ENCODE data around the gene TSC22D4.
"Not testable (repeated sequence)": the region's sequence is repeated elsewhere in the genome, so short reads cannot be mapped to it uniquely, and the experiment has no call there.

TSC22D4 gene

DNA sequence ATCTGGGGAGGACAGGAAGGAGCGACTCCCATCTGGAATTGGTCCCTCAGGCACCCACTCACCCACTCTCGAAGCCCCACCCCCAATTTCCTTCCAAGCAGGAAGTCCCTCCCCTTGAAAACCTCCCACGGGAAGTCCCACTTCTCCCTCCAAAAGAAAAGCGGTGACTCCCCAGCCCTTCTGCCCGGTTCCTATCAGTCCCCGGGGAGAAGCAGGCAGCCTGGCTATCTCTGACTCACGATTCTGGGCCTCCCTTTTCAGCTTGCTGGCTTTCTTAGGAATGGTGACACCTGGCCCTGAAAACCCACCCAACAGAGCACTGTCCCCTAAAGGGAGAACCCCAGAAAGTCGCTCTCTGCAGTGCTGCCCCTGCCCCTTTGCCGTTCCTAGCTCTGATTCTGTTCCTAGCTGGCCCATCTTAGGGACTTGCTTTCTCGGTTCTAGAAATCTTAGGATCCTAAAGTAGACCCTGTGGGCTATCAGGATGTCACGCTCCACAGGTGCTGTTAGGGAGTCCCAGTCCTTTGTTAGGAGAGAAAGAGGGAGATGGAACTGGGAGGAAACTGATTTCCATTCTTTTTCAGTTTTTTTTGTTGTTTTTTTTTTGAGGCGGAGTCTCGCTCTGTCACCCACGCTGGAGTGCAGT lies 6.0 kb downstream of the TSC22D4 start:
- DNase-seq (ENCODE audit: low spot score): no peak

DNA sequence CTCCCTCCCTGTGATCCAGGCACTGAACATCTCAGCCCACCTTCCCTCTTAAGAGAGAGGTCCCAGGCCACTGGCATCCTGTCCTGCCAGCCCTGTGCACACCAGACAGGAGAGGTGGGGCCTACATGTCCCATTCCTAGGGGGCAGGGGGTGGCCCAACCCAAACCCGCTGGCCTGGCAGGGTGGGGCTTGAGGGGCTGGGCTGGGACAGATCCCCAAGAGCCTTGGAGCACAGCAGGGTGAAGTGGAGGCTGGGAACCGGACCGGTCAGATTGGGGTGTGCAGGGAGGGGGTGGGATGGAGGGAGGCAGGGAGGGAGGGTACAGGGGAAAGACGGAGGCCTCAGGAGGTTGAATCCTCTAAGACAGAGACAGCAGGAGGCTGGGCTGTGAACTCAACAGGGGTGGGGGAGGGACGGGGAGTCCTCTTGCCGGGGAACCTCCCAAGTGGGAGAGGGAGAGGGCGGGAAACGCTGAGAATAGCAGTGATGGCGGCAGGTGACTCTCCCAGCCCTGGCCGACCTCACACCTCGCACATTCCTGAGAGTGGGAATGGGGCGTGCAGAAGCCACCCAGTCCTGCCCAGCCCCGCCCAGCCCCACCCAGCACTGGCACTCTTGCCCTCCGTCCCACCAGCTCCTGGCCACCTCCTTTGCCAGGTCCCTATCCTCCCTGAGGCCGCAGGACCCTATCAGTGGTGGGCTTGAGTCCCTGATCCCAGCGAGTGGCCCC lies 6.7 kb downstream of the TSC22D4 start:
- DNase-seq (ENCODE audit: low spot score): no peak

DNA sequence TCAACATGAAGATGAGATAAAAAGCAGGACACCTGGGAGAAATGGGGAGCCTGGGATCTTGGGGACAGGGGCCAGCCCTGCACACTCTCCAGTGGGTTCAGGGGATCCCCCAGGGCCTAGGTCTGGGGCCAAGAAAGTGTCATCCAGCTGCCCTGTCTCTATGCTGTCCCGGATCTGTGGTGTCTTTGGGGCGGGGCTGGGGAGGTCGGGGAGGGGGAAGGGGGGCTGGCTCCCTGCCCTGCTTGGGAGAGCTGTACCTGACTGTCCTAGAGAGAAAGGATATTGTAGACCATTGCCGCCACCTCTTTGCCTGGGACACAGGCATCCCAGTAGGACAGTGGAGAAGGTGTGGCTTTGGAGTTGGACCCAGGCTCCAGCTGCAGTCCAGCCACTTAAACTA lies 8.0 kb downstream of the TSC22D4 start:
- no peak for DNase-seq (ENCODE audit: low spot score)

DNA sequence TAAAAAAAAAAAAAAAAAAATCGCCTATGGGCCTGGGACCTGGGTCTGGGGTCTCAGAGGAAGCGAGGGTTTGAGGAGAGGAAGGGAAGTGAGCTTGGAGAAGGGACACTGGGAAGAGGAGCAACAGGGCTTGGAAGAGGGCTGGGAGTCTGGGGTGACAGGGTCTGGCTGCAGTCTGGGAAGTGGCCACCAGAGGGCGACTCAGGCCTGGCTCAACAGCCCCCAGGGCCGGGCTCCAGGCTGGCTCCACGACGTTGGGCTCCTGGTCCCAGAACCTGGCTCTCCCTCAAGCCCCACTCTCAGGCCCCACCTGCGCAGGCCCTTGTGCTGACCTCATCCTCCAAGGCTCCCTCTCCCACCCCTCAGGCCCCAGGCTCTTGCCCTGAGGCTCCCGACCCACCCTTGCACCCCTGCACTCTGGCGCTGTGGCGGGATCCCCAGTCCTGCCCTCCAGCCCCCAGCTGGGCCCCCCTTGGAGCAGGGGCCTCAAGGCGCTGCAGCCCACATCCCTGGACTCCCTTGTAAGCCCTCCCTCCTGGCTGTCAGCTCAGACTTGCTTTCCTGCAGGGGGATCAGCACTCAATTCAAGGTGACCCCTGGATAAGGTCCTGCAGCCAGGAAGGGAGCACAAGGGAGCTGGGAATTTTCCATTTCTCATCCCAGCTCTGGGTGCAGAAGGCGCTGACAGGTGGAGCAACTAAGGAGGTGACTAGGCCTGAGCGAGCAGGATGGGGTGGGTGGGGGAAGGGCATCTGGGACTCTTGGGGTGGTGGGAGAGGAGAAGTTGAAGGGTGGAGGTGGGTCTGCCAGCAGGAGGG lies 9.6 kb downstream of the TSC22D4 start:
- peak; percentile 95 for DNase-seq (ENCODE audit: low spot score)

DNA sequence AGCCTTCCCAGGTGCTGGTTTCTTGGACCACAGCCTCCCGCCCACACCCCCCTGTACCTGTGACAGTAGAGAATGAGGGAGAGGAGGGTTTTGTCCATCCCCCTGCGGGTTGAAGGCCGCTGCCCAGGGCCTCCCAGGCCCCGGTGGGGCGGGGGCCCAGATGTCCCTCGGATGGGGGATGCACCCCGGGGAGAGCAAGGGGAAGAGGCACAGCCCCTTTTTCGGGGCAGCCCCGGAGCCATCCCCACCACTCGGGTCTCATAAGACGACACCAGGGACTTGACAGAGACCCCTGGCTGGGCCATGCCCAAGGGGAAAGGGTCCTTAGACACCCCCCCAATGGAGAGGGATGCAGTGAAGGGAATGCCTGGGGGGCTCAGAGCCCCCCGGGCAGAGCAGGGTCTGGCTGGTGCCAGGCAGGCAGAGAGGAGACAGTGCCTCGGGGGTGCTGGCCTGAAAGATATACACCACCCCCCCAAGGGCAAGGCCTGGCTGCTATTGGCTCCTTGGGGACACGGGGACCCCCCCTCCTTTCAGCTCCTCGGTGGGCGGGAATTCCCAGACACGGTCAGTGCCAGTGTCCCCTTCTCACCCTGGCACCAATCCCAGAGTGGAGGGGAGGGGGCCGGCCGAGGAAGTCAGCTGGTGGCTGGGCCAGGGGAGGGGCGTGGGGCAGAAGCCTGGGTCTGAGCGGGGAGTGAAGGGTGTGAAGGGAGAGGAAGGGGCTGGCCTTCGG lies 11.2 kb downstream of the TSC22D4 start:
- DNase-seq (ENCODE audit: low spot score): no peak

DNA sequence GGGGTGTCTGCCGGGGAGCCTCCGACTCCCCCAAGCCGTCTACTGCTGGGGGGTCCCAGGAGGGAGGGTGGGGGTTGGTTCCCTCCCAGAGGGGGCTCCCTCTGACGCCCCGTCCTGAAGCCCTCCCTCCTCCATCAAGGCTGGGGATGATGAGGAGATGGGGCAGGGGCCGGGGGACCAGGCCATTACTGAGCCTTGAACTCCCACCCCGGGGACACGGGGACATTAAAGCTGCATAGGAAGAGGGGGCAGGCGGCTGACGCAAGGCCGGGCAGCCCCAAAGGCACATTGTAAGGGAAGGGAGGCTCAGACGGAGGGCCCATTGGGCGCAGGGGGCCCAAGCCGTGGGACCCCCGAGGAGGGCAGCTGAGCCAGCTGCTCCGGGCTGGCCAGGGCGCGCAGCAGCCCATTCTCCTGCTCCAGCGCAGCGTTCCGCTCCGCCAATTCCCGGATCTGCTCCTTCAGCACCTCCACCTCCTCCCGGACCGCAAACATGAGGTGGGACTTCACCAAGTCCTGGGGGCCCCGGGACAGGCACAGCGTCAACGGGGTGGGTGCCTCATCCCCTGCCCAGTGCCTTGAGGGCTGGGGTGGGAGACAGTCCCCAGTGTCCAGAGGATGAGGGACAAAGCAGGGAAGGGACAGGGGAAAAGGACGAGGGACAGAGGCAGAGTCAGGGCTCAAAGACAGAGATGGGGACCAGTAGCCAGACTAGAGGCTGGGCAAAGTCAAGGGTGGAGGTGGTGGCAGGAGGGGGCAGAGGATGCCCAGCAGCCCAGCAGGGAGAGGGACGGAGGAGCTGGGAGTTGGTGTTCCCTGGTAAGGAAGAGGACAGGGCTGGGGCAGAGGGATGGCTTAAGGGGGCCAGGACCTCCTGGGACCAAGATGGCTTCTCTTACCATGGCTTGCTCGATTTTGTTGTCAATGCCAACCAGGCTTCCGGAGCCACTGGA lies 12.1 kb downstream of the TSC22D4 start:
- no peak for DNase-seq (ENCODE audit: low spot score)

DNA sequence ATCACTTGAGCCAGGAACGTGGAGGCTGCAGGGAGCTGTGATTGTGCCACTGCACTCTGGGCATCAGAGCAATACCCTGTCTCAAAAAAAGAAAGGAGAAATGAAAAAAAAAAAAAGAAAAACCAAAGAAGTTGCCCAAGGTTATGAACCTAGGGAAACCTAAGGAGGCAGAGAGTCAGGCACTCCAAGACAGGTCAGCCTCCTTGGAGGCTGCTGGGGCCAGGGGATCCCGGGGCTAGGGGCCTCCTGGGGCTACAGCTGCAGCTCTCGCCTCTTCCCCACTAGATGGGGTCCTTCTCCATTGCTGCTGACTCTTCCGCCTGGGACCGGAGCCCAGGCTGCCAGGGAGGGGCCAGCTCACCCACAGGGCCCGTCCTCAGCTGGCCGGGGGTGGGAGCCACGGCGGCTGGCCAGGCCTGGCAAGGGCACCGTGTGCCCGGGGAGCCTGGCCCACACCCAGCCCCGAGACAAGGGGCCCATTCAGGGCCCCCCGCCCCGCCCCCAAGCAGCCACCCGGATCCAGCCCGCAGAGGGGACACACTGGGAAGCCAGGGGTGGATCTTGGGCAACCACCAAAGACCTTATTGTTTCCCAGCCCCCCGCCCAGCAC lies 13.2 kb downstream of the TSC22D4 start:
- DNase-seq (ENCODE audit: low spot score): peak; percentile 92

DNA sequence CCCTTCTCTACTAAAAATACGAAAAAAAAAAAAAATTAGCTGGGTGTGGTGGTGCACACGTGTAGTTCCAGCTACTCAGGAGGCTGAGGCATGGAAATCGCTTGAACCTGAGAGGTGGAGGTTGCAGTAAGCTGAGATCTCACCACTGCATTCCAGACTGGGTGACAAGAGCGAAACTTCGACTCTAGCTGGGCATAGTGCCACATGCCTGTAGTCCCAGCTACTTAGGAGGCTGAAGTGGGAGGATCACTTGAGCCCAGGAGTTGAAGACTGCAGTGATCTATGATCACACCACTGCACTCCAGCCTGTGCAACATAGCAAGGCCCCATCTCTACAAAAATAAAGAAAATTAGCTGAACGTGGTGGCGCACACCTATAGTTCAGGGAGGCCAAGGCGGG lies 13.7 kb downstream of the TSC22D4 start:
- DNase-seq (ENCODE audit: low spot score): no peak

DNA sequence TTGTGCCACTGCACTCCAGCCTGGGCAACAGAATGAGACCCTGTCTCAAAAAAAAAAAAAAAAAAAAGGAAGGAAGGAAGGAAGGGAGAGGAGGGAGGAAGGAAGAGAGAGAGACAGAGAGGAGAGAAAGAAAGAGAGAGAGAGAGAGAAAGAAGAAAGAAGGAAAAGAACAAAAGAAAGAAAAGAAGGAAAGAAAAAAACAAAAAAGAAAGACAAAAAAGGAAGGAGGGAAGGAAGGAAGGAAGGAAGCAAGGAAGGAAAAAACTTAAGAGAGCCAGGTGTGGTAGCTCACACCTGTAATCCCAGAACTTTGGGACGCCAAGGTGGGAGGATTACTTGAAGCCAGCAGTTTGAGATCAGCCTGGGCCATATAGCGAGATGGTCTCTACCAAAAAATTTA lies 14.2 kb downstream of the TSC22D4 start:
- DNase-seq (ENCODE audit: low spot score): no peak

DNA sequence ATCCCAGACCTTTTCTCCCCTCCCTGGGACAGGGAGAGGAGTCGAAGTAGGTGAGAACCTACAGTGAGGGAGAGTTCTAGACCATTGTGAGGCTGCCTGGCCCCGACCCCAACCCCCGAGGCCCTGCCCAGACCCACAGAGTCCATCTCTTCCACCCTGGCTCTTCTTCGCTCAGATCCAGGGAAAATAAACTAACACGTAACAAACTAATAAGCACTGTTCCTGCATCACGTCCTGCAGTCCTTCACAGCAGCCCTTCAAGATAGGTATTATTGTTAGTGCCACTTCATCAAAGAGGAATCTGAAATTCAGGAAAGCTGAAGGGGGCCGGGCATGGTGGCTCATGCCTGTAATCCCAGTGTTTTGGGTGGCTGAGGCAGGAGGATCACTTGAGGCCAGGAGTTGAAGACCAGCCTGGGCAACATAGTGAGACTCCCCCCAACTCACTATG lies 14.8 kb downstream of the TSC22D4 start, which contains the start of gene SPACDR:
TSS of gene SPACDR (minus strand) at position 51 of the 451 bp plus-strand sequence. CDS start 235 bp downstream, outside the sequence.
- DNase-seq (ENCODE audit: low spot score): no peak

DNA sequence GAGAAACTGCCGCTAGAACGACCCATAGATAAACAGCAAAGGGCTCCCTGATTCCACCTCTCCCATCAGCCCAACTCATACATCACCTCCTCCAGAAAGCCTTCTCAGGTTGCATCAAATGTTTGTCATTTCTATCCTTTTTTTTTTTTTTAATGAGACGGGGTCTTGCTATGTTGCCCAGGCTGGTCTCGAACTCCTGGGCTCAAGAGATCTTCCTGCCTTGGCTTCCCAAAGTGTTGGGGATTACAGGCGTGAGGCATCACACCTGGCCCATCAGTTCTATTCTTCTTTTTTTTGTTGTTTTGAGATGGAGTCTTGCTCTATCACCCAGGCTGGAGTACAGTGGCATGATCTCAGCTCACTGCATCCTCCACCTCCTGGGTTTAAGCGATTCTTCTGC lies 22.0 kb downstream of the TSC22D4 start:
- DNase-seq (ENCODE audit: low spot score): no peak

DNA sequence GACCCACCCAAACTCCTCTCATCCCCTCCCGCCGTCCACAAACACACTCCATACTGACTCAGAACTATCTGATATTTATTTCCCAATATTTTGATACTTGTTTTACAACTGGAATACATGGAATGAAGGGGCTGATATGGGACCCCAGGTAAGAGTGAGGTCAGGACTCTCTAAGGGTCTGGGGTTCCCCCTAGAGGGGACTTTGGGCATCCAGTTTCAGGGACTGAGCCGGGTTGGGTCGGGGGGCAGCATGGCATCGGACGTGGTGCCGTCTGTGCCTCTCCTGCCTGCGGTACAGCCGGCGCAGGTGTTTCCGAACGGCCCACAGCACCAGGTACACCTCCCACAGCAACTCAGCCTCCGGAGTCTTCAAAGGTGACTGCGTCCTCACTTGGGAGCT lies 22.5 kb downstream of the TSC22D4 start:
- DNase-seq (ENCODE audit: low spot score): peak; percentile 62

DNA sequence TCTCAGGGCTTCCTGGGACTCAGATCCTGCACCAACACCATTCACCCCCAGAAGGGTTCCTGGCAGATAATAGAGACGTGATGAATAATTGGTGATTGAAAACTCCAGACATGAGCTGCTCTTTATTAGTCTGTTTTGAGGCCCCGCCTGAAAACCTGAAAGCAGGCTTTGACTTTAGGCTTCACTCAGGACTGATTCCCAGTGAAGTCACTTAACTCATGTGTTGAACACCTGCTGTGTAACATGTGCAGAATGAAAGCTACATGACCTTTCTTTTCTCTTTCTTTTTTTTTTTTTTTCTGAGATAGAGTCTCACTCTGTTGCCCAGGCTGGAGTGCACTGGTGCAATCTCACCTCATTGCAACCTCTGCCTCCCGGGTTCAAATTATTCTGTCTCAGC lies 23.8 kb downstream of the TSC22D4 start:
- no peak for DNase-seq (ENCODE audit: low spot score)

DNA sequence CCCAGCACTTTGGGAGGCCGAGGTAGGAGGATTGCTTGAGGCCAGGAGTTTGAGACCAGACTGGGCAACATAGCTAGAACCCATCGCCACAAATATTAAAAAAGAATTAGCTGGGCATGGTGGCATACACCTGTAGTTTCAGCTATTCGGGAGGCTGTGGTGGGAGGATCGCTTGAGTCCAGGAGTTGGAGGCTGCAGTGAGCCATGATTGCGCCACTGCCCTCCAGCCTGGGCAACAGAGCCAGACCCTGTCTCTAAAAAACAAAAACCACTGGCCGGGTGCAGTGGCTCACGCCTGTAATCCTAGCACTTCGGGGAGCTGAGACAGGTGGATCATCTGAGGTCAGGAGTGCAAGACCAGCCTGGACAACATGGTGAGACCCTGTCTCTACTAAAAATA lies 25.2 kb downstream of the TSC22D4 start:
- not testable (repeated sequence) for DNase-seq (ENCODE audit: low spot score)

DNA sequence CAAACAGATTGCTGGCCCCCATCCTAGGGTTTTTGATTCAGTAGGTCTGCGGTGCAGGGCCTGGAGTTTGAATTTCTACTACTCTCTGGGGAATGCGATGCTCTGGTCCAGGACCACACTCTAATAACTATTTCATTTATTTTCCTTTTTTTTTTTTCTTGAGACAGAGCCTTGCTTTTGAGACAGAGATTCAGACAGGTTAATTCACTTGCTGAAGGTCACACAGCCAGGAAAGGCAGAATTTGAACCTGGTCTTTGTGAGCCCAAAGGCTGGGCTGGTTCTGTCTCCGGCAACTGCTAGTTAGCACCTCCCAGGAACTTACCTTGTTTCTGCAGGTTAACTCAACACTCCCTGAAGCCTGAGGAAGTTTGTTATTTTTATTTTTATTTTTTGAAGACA lies 26.5 kb downstream of the TSC22D4 start:
- no peak for DNase-seq (ENCODE audit: low spot score)

DNA sequence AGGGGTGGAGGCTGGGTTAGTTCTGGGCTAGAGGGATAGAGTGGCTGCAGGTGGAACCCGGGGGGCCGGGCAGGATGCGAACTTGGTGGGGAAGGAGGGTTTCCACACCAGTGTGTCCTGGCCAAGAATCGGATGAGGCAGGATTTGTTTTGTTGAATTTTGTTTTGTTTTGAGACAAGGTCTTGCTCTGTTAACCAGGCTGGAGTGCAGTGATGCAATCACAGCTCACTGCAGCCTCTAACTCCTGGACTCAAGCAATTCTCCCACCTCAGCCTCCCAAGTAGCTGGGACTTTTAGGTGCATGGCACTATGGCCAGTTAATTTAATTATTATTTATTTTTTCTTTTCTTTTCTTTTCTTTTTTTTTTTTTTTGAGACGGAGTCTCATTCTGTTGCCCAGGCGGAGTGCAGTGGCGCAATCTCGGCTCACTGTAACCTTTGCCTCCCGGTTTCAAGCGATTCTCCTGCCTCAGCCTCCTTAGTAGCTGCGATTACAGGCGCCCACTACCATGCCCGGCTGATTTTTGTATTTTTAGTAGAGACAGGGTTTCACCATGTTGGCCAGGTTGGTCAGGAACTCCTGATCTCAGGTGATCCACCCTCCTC lies 29.7 kb downstream of the TSC22D4 start:
- DNase-seq (ENCODE audit: low spot score): no peak

DNA sequence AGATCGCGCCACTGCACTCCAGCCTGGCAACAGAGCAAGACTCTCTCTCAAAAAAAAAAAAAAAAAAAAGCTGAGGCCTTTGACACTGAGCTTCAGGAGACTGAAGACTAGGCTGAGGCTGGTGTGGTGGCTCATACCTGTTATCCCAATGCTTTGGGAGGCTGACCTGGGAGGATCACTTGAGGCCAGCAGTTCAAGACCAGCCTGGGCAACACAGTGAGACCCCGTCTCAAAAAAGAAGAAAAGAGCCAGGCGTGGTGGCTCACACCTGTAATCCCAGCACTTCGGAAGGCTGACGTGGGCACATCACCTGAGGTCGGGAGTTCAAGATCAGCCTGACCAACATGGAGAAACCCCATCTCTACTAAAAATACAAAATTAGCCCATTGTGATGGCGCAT lies 31.7 kb downstream of the TSC22D4 start:
- DNase-seq (ENCODE audit: low spot score): not testable (repeated sequence)

DNA sequence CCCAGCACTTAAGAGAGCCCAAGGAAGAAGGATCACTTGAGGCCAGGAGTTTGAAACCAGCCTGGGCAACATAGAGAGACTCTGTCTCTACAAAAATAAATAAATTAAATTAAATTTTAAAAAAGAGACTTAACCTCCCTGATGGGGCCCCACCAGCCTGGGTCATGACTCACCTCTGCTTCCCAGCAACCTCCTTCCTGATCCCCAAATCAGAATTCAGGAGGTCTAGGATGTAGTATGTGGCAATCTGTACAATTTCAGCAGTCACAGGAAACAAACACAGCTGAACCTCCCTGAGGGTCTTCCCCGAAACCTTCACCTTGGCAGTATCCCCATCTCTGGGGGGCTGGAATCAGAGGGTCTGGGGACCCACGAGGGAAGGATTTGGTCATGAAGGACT lies 33.0 kb downstream of the TSC22D4 start:
- no peak for DNase-seq (ENCODE audit: low spot score)

DNA sequence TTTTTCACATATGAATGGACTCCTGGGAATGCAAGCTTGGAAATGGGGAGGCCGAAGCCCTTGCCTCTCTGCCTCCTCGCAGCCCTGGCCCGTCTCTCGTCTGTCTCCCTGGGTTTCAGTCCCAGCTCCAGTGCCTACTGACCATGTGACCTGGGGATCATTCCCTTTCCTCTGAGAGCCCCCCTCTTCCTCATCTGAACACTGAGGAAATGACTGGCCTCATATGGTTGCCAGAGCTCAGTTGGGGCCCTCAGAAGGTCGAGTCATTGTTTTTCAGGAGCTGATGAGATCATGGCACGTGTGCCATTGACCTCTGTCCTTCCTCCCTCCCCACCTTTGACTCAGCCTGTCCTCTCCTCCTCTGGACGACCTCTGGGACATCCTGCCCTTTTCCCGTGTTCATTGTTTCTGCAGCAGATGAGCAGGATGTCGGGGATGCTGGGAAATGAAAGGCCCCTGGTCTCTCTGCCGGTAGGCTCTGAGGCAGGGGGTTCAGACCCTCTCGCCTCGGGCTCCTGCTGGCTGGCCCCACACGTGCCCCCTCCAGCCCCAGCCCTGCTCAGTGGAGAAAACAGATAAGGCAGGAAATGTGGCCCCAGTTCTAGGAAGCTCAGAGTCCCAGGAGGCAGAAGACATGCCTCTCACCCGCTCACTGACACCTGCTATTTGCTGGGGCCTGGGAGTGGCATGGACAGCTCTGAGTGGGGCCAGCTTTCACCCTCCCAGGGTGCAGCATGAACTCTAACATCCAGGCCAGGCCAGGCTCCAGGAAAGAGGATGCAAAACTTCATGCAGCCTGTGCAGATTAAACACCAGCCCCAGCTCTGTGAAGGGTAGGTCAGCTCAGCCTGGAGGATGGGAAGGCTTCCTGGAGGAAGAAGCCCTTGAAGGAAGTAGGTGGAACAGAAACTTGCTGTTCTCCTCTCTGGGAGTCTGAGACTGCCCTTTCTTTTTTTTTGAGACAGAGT lies 34.4 kb downstream of the TSC22D4 start:
- DNase-seq (ENCODE audit: low spot score): no peak
